GM18870 (cell line): ENCODE data around the gene ENDOD1.

ENCODE experiments used
- ATAC-seq: cut with Tn5 transposase; IDR thresholded peaks from one replicate; pipeline ENCODE4 v1.9.1; 2021; ENCODE audit warnings: moderate library complexity; ENCODE audit not compliant: unreplicated experiment

ENDOD1 gene

DNA sequence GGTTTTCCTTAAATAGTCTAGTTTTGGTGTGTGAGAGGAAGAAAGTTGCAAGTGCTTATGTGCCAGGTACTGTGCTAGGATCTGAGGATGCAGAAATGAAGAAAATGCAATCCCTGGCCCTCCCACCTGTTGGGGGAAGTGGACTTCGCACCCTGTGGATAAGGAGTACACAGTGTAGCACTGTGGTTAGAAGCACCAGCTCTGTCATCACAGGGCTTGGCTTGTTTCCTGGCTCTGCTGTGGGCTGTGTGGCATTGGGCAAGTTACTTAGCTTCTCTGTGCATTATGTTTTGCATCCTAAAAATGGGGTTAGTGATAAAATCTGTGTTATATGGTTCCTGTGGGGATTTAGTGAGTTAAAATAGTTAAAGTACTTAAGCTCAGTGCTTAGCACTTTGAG lies 68.2 kb downstream of the ENDOD1 start:
- ATAC-seq, result no peak

DNA sequence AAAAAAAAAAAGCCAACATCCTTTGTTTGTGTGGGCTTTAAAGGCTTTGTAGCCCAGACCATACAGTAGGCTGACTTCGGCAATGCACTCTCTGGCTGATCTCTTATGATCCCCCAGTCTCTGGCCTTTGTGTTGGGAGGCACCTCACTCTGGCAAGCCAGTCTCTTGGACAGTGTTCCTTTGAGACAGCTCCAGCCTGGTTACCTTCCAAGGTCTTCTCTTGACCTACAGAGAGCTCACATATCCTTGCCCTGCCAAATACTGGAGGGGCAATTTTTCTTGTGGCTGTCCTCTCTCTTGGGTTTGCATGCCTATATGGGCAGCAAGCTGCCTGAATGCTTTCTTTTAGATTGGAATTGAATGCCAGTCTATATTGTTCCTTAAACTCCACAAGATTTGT lies 71.6 kb downstream of the ENDOD1 start:
- no peak for ATAC-seq

DNA sequence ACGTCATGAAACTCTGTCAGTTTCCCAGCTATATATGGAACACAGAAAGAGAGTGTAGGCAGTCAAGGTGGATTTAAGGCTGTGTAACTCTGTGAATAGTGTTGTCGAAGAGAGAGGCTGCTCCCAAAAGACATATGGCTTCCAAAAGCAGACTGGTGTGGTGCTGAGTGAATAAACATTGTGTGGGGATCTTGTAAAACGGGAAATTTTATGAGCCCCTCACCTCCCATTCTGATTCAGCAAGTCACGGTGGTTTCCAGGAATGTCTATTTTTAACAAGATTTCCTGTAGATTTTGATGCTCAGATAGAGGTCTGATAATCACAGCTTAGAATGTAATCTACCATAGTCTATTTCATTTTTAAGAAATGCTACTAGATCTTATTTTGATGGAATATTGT lies 73.5 kb downstream of the ENDOD1 start:
- no peak for ATAC-seq

DNA sequence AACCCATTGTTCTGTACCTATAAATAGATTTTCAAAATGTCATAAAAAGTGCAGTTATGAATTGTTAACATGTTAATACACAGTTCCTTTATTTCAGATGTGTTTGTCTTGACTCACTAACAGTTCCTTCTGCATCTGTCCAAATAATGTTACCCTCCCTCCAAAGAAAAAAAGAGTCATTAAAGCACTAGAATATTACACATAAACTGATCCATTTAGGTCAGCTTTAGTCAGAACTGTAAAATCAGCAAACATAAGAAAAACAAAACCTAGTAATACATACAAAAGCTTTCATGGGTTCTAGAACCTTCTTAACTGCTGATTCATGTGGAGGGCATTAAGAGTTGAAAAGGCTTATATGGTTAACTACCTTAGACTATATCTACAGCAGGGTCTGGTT lies 76.0 kb downstream of the ENDOD1 start:
- no peak for ATAC-seq

DNA sequence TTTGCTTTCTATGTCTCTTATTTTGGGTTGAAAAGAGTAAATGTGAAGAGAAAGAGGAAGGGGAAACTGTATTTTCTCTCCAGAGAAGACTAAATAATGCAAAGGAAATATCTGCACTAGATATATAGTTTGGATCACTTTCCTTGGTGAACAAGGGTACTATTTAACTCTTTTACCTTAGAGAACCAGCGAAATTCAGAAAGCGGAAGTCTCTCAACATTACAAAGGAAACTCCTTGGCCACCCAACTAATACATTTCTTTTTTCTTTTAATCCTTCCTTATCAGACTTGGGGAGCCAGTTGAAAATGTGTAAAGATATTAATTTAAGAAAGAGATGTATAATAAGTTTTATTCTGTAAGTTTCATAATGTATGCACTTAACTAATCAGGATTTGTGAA lies 77.1 kb downstream of the ENDOD1 start:
- no peak for ATAC-seq

DNA sequence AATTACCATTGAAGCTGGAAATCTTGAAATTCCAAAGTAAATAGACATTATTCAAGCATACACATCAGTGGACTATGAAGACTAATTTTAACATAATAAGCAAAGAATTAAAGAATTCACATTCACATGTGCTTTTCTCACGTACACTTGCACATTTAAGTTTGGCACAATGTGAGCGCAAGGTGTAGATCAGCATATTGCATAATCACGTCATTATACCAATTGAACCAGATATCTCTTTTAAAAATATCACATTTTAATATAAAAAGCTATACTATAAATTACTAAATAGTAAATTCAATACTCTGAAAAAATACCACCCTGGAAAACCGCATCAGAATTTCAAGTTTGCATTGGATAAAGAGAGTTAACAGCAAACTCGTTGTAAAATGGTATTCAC lies 80.6 kb downstream of the ENDOD1 start:
- ATAC-seq, result no peak

DNA sequence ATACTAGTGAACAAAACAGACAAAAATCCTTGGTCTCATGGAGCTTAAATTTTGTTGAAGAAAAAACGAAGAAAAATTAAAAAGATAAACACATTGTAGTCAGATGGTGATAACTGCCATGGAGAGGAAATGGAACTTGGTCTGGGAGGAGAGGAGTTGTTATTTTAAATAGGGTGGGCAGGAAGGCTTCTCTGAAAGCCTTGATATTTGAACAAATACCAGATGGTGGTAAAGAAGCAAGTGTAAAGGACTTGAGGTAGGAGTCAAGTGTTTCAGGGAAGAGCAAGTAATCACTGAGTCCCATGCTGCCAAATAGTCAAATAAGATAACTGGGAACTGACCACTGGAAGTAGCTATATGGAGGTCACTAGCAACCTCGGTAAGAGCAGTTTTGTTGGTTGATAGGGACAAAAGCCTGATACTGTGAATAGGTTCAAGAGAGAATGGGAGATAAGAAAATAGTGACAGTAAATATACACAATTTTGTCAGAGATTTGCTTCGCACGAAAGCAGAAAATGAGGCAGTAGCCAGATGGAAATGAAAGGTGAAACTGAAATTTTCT lies 86.3 kb downstream of the ENDOD1 start:
- ATAC-seq, result no peak
